ENCODE data around the gene POLR3B. TPM values are rescaled to one million over a fixed set of nuclear protein-coding genes. Genes with fewer than 3 reads are reported as not detected.

POLR3B gene
- total and polyA plus RNA-seq, 9 of the 15 experiments (the other 6 are each of a cell fraction or from before 2014, with no cell fraction given): 7.6 to 17.9 (median 14.4) TPM

GRCh38 chr12:106358396-106359241 is 1.1 kb downstream of the POLR3B start (continued):
- TF ChIP-seq, protein P1, sequence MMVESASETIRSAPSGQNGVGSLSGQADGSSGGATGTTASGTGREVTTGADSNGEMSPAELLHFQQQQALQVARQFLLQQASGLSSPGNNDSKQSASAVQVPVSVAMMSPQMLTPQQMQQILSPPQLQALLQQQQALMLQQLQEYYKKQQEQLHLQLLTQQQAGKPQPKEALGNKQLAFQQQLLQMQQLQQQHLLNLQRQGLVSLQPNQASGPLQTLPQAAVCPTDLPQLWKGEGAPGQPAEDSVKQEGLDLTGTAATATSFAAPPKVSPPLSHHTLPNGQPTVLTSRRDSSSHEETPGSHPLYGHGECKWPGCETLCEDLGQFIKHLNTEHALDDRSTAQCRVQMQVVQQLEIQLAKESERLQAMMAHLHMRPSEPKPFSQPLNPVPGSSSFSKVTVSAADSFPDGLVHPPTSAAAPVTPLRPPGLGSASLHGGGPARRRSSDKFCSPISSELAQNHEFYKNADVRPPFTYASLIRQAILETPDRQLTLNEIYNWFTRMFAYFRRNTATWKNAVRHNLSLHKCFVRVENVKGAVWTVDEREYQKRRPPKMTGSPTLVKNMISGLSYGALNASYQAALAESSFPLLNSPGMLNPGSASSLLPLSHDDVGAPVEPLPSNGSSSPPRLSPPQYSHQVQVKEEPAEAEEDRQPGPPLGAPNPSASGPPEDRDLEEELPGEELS (CRISPR knock-in tag; IDR thresholded peaks at IDR 0.05; ENCODE audit: borderline replicate concordance): no peak
- no peak for TF ChIP-seq FOXA1 (IDR thresholded peaks at IDR 0.05; ENCODE audit: borderline replicate concordance)
- no peak for TF ChIP-seq ZFP30 (CRISPR knock-in tag; IDR thresholded peaks at IDR 0.05; ENCODE audit: borderline replicate concordance)
- TF ChIP-seq RBBP5 (IDR thresholded peaks at IDR 0.05; ENCODE audit: borderline replicate concordance, insufficient read depth, low read length, poor library complexity, severe bottlenecking): no peak
- TF ChIP-seq CEBPB (tag; IDR thresholded peaks at IDR 0.05): peak; percentile 92
- no peak for TF ChIP-seq MIER1 (IDR thresholded peaks at IDR 0.05; ENCODE audit: low read depth)
- no peak for TF ChIP-seq BMI1 (IDR thresholded peaks at IDR 0.05; ENCODE audit: low read length)
- TF ChIP-seq MYC (IDR thresholded peaks at IDR 0.05; ENCODE audit: low read depth, low read length): peak; percentile 13; the same call in 1 of the 2 replicates
- TF ChIP-seq MYC (CRISPR knock-in tag; IDR thresholded peaks at IDR 0.05; ENCODE audit: borderline replicate concordance, low read depth): no peak
- TF ChIP-seq ZNF395 (CRISPR knock-in tag; IDR thresholded peaks at IDR 0.05): no peak; the same call in 1 of the 2 replicates
- no peak for TF ChIP-seq NFE2L1 (tag; IDR thresholded peaks at IDR 0.05; ENCODE audit: borderline replicate concordance, low read depth)
- TF ChIP-seq, protein P2, sequence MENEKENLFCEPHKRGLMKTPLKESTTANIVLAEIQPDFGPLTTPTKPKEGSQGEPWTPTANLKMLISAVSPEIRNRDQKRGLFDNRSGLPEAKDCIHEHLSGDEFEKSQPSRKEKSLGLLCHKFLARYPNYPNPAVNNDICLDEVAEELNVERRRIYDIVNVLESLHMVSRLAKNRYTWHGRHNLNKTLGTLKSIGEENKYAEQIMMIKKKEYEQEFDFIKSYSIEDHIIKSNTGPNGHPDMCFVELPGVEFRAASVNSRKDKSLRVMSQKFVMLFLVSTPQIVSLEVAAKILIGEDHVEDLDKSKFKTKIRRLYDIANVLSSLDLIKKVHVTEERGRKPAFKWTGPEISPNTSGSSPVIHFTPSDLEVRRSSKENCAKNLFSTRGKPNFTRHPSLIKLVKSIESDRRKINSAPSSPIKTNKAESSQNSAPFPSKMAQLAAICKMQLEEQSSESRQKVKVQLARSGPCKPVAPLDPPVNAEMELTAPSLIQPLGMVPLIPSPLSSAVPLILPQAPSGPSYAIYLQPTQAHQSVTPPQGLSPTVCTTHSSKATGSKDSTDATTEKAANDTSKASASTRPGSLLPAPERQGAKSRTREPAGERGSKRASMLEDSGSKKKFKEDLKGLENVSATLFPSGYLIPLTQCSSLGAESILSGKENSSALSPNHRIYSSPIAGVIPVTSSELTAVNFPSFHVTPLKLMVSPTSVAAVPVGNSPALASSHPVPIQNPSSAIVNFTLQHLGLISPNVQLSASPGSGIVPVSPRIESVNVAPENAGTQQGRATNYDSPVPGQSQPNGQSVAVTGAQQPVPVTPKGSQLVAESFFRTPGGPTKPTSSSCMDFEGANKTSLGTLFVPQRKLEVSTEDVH (IDR thresholded peaks at IDR 0.05; ENCODE audit: low read depth, partially characterized antibody): peak; percentile 14
- TF ChIP-seq U2AF2 (optimal IDR thresholded peaks at IDR 0.05; ENCODE audit: low read depth, low read length): no peak
- no peak for TF ChIP-seq THRB (CRISPR knock-in tag; conservative IDR thresholded peaks at IDR 0.05)
- TF ChIP-seq MAFF (IDR thresholded peaks at IDR 0.05; ENCODE audit: low read length): no peak
- TF ChIP-seq DACH1 (IDR thresholded peaks at IDR 0.05; ENCODE audit: partially characterized antibody): no peak
- no peak for TF ChIP-seq HMG20A (CRISPR knock-in tag; conservative IDR thresholded peaks at IDR 0.05)
- TF ChIP-seq SAFB2 (IDR thresholded peaks at IDR 0.05; ENCODE audit: borderline replicate concordance, low read depth, low read length, severe bottlenecking): no peak
- no peak for TF ChIP-seq TSC22D4 (tag; IDR thresholded peaks at IDR 0.05)

Measured in K562 (cell line).